Stimulated activated CD4-positive, alpha-beta T cell treated with anti-CD3 and anti-CD28 coated beads, Interleukin-12 subunit alpha, Interleukin-12 subunit beta, amount 100 ng/mL, for 24 hours (primary cell): ENCODE data around the gene SPA17.

ENCODE experiments used
- DNase-seq, 2 experiments: peaks; one replicate each; pipeline ENCODE4 v3.0.0-alpha.2; 2020; ENCODE audit warnings: low read depth in 2 of 2

Gene SPA17

DNA sequence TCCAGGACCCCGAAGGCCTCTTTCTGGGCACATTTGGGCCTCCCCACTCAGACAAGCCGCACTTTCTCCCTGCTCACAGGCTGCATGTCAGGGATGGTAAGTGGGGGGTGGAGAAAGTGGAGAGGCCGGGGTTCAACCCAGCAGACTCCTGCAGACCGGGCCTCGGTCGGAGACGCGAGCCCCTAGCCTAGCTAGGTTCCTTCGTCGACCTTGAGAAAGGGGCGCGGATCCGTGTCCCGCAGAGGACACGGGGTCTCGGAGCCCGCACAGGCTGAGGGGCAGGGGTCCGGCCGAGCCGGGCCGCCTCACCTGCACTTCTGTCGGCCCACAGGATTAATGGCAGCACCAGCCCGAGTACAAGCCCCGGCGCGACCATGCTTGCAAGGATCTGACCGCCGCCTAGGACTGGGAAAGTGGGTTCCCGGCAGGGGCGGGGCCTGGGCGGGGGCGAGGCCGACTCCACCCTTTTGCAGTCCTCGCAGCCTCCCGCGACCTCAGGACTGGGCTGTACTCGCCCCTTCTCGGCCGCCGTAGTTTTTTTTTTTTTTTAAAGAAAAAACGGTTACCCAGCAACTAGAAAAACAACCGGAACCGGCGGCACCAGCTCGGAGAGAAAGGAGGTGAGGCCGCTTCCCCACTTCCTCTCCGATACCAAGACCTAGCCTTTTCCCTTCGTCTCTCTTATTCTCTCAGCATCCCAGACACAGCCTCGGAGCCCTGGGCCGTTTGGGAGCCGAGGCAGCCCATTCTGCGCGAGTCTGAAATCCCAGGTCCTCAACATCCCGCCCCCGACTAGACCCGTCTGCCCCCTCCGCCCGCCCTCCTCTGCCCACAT lies at the start of gene SPA17, which contains the start of gene SIAE:
SPA17 (plus strand) TSS at position 572 of the 835 bp plus-strand sequence. CDS start 1,361 bp downstream, outside the sequence.
SIAE (minus strand) TSS at position 407 of the 835 bp plus-strand sequence; CDS start at position 376, 31 bp downstream.
- DNase-seq, result peak; percentile 77 to 92

DNA sequence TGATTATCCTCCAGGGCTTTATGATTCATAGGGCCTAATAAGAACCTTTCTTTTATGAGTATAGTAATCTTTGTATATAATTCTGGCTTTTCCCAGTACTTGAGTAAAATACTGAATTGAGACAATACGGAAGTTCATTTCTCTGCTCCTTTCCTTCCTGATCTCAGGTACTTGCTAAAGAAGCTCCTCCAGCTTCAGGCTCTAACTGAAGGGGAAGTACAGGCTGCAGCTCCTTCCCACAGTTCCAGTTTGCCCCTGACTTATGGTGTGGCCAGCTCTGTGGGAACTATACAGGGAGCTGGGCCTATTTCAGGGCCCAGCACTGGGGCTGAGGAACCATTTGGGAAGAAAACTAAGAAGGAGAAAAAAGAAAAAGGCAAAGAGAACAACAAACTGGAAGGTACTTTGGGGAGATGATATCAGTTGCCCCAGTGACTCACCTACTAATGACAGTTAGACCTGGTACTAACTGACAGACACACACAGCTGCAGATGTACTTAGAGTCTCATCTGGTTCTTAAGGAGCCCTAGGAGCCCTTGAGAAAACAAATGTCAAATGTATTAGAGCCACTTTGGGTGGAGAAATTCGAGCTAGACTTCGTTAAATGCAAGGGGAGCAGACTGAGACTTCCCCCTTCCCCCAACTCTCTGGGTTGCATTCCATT lies 48.1 kb upstream of the SPA17 start:
- DNase-seq, result no peak

DNA sequence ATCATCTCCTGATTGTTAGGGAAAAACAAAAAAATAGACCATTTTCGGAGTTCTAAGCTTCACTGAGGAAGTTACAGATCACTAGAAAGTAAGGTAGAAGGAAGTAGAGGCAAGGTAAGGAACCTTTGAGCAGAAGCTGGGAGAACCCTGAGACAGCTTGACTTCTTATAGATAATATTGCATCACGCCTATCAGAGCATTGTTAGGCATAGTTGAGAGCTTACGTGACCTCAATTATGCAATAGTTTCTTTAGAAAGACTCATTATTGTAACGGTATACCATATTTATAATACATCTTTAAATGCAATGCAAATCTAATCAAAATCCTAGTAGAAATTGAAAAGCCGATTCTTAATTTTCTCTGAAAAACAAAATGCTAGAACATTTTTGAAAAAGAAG lies 46.2 kb upstream of the SPA17 start:
- no peak for DNase-seq

DNA sequence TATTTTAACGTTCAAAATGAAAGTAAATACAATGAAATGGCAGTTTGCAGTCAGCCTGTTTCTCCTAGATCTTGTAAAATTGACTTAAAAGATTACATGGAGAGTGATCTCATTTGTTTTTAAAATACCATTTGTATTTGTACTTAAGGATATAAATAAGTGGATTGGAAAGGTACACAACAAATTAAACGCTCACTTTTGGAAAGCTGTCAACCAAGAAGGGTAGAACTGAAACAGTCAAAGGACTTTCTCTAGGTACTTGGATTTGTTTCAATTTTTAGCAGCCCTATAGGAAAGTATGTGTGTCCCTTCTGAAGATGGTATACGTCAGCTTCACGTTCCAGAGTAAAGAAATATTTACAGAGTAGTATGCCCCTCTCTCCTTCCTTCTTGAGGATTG lies 43.7 kb upstream of the SPA17 start:
- no peak for DNase-seq

DNA sequence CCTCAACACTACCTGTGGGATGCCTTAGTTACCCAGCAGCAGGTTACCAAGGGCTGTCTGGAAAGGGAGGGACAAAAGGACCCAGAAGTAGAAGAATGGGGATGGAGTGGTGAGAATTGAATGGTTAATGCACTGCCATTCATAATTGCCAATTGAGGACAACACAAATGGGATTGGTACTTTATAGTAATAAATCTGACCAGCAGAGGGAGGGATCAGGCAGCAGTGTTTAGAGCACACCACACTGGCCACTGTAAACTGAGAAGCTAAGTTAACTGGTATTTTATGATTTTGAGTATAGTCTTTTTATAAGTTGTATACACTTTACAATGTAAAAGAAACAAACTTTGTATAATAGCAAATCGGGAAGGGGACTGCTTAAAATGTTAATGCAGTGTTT lies 40.3 kb upstream of the SPA17 start:
- no peak for DNase-seq

DNA sequence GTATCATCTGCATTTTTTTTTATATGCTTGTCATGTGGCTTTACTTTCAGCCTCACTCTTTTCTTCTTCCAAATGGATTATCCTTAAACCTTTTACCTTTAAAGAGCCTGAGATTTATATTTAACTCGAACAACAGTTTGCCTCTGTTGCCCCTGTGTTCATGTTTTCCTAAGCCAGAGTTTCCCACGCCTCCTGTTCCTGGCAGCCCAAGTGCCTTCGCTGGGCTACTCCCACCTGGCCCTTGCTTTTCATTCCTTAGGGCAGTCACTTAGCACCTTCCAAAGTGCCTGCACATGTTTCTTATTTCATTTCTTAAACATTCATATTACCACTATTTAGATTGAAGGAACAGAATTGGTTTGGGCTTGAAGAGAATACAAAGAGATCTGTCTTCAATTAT lies 37.8 kb upstream of the SPA17 start:
- DNase-seq, result no peak

DNA sequence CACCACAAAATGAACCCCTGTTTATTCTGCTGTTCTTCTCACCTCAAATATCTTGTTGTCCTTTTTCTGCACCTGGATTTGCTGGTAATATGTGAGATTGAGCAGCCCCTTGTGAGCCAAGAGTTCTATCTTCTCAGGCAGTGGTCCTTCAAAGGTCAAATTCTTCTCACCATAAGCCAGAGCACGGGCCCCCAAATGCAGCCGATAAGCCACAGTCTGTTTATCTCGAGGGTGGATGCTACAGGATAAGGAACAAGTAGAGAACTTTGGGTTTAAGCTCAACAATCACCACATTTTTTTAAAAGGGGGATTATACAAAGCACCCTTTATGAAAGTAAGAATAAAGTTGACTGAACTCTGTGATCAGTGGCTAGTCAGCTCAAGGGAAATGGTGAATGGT lies 35.2 kb upstream of the SPA17 start:
- DNase-seq, result no peak

DNA sequence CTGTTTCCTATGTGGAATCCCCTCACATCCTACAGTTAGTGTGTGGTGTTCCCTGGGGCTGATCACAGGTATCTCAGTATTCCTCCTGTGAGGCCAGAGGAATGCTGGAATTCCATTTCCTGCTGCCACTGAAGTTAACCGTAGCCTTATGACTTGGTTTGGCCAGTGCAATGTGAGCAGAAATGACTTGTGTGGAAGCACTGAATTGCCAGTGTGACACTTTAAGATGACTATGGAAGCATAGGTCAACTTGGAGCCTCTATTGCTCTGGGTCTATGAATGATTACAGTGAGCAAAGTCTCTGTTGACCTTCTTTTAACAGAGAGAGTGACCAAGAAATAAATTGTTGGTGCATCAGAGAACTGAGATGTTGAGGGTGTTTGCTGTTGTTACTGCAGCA lies 34.5 kb upstream of the SPA17 start:
- DNase-seq, result no peak

DNA sequence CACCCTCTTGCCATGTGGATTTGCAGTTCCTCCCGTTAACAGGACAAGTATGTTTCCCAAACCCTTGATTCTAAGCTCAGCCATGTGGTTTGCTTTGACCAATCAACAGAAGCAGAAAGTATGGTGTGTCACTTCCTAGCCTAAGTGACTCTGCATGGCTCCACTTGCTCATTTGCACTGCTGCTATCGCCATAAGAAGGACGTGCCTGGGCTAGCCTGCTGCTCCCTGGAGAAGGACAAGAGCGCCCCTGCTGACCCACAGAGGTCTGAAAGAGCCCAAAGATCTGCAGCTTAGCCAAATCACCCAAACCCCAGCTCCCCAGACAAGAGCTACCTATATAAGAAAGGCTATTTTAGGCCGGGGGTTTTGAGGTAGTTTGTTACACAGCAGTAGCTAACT lies 33.0 kb upstream of the SPA17 start:
- no peak for DNase-seq

DNA sequence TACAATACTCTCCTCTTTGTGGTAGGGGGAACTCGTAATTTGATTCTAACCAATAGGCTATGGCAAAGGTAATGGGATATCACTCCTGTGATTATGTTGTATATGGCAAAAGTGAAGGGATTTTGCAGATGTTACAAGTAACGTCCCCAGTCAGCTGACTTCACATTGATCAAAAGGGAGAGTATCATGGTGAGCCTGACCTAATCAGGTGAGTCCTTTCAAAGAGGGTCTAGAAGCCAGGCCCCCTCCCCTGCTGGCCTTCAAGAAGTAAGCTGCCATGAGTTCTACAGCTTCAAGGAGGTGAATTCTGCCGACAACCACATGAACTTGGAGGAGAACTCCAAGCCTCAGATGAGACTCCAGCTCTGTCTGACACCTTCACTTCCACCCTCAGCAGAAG lies 31.1 kb upstream of the SPA17 start:
- DNase-seq, result no peak

DNA sequence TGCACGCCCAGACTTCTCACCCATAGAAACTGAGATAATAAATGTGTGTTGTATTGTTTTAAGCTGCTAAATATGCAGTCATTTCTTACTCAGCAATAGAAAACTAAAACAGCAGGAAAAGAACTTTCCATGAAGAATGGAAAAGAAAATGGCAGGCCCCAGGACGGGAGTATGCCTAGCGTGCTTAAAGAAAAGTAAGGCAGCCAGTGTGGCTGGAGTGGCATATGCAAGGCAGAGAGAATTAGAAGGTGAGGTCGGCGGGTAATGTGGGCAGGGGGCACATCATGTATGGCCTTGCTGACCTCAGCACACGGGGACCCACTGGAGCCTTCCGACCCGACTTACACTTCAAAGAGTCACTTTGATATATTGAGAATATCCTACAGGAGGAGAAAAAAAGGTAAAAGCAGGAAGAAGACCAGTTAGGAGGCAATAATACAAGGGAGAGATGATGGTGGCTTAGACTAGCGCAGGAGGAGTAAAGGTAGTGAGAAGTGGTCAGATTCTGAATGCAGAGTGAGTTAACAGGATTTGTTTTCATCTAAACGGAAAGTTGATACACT lies 30.6 kb upstream of the SPA17 start:
- DNase-seq, result no peak

DNA sequence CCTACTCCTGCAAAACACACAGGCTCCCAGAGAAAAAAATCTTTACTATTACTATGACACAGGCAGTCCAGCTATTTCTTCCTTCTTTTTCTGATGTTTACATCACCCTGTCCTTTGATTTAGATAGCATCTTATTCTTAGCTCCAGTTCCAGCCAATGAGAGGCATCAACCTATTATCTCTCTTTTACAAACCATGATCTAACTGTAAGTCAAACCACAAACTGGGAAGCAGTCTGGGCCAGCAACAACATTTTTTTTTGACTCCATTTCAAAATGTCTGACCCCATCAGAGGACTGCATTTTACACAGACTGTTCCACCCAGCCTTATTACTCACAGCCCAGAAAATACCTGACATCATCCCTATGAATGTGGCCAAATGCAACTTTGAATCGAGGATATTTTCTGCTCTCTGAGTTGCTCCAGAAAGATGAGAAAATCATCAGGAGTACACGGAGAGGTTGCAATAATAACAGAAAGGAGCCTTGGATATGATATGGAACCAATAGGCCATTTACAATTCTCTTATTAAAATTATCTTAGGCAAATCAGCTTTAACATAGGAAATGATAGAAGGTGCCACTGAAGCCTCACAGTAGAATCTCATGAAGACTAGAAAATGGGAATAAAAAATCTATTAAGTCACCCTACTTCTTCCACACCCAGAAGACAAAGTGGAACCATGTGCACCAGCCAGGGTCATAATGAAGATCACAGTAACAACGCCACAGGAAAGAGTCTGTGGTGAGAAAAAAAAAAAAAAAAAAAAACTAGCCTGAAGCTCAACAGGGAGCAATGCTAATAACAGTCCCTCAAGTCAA lies 29.9 kb upstream of the SPA17 start:
- no peak for DNase-seq

DNA sequence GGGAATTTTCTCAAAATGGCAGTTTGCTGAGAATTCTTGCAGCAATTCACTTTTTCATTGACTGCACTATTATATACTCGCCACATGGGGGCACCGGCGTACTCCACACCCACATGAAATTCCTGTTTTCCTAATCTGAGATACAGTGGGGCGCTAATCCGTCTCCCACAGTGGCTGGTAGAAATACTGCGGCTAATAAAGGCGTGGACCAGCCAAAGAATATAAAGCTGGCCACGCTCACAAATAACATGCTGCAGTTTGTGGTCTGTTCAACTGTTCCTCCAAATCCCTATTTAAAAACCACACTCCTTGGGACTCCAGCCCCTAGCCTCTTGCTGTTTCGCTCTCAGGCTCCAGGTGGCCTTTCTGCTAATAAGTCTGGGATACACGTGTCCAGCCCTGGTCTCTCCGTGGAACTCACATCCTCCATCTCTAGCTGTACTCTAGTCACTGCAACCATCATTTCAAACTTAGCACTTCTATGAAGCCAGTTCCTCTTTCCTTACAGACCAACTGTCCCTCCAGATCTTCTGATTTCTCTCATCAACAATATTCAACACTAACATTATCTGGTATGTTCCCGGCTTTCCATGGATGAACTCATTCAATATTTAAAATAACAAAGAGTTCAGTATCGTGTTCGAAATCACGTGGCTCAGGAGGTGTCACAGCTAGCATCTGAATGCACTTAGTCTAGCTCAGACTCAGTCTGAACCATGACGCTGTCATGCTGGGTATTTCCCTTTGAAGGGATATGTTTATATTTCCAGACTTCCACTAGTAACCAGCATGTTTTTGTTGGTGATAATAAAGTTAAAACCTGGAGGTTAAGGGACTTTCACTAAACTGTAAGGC lies 29.1 kb upstream of the SPA17 start:
- no peak for DNase-seq

DNA sequence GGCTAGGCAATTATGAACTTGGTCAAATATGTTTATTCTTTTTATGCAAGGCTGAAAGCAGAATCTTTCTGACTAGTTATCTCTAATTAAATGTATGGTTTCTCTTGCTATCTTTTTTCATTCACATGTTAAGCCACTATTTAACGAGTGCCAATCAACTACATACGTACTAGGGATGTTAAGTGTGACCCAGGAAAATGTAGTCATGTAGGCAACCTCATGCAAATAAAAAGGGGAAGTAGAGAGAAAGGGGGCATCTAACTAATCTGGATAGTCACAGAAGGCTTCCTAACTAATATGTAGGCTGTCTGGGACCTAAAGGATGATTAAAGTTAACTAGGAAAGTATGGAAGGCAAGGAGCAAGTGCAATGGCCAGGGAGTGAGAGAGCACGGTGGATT lies 27.6 kb upstream of the SPA17 start:
- no peak for DNase-seq

DNA sequence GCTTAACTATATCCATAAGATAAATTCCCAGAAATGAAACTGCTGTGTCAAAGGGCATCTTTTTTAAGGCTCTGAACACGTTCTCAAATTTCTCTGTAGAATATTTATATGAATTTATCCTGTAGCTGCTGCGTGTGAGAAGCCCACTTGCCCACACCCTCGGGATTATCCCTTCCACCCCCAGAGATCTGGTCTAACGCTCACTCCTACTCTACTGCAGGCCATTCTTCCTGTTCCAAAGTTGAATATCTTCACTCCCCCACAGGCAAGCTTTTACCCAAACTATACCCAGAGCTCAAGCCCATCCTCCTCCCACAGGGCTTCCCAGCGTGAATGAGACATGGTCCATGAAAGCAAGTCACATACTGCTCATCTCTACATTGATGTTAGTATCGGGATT lies 25.1 kb upstream of the SPA17 start:
- no peak for DNase-seq

DNA sequence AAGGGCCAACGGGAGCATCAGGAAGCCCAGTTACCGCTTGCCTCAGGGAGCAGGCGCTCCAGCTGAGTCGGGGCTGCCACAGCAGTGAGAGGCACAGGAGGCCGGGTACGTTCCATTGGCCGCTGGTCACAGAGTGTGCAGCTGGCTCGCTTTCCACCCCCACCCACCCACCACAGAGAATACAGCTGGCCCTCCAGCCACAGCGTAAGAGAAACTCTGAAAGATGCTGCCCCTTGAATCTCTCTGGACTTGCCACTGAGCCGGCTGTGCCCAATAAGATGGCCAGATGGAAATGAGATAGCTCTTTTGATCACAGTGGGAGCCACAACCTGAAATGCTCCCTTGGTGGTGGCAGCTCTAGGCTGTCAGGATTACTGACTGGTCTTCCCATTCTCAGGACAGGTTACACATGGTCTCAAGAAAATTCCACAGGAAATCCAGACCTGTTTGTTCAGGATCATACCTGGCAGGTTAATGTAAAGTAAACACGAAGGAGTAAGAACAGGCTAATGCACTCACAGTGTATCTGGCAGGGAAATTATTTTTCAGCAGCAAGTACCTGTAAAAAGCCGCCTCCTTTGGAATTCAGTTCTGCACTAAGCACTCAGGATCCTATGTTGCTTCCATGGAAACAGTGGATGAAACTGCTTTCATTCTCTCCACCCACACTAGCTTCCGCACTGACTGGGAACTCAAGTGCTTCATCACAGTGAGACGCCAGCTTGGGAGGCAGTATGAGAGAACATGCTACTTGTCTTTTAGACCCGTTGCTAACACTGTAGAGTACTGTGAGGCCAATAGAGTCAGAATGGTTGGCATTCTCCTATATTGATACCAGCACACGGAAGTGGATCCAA lies 16.7 kb upstream of the SPA17 start:
- no peak for DNase-seq

DNA sequence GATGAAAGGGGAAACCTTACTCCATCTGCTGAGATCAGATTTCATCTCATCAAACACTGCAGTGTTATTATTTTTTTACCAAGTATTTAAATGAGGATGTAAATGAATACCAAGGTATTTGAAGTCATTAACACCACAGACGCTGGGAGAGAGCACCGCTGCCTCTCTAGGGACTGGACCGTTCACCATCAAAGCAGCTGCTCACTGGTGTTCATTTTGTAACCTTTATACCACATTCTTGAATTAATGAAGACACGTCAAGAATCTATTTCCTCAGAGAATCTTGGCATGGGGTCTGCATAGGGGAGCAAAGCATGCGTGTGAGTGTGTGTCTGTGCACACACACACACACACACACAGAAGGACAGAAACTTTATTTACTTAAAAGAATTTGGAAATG lies 15.8 kb upstream of the SPA17 start:
- DNase-seq, result no peak

DNA sequence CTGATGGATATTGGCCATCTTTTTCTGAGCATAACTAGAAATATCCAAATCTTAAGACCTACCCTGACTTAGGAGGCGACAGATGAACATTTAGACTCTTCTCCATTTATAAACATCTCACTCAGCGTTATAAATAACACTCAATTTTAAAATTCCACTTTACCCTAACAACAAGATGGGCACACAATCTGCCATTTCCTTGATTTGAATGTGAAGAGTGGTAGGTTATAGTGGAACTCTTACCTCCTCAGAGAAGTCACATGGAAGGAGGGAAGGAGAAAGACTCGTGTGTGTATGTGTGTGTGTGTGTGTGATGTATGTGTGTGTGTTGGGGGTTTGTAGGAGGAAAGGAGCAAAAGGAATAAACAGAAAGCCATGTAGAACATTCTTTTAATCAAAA lies 15.2 kb upstream of the SPA17 start:
- no peak for DNase-seq

DNA sequence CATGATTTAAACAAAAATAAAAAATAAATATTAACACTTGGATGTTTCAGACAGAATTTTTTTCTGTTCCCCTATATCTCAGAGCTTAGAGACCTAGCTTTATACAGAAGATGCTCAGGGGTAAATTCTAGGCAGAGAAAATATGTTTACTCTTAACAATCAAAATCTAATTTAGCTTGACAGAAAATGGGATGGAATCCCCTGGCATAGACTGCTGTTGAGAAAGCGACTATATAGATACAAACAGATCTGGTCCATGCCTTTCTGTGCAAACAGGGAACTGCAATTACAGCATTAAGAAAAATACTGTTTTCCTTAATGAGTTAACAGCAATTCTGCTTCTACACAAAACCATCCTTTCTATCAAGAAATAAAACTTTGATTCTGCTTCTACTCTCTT lies 14.7 kb upstream of the SPA17 start:
- DNase-seq, result no peak

DNA sequence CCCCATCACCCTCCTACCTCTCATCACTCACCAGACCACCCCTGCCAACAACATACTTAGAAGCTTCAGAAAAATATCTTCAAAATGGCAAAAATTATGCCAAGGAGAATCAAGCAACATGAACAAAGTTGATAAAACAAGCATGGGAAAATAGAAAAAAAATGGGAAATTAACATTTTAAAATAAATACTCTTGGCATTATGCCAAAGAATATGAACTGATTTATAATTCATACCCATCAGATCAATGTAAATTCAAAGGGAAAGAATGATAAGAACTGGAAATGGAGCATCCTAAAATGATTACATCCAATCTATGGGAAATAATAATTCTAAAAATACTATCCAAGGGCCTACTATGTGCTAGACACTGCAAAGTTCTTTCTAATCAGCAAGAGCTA lies 12.2 kb upstream of the SPA17 start:
- DNase-seq, result no peak
